CD4-positive, alpha-beta T cell treated with Interleukin-2 at 100 ng/mL for 4 hours (primary cell): ENCODE measurements around the gene SPACDR.
"Not testable (repeated sequence)": the region's sequence is repeated elsewhere in the genome, so short reads cannot be mapped to it uniquely, and the experiment has no call there.

Experiments
- DNase-seq: peaks from one replicate; pipeline ENCODE4 v3.0.0-alpha.2; 2020; ENCODE audit warnings: low spot score

The SPACDR gene

GRCh38 chr7:100465702-100466311 lies 1.7 kb upstream of the SPACDR start:
- no peak for DNase-seq

GRCh38 chr7:100465299-100465698 lies 1.2 kb upstream of the SPACDR start:
- DNase-seq = no peak

GRCh38 chr7:100464791-100465190 lies 731 bp upstream of the SPACDR start:
- no peak for DNase-seq

GRCh38 chr7:100457033-100457432 lies 7.0 kb downstream of the SPACDR start:
- DNase-seq = no peak

GRCh38 chr7:100456562-100456961 lies 7.5 kb downstream of the SPACDR start:
- no peak for DNase-seq

GRCh38 chr7:100455206-100455605 lies 8.9 kb downstream of the SPACDR start:
- no peak for DNase-seq

- DNase-seq = not testable (repeated sequence)
Observed at GRCh38 chr7:100453854-100454253, 10.2 kb downstream of the SPACDR start.

- DNase-seq = no peak
Observed at GRCh38 chr7:100452513-100452912, 11.5 kb downstream of the SPACDR start.

GRCh38 chr7:100449190-100449795 lies 14.8 kb downstream of the SPACDR start:
- DNase-seq = no peak

GRCh38 chr7:100447363-100447762 lies 16.7 kb downstream of the SPACDR start:
- not testable (repeated sequence) for DNase-seq

- DNase-seq = no peak
Observed at GRCh38 chr7:100446040-100446439, 18.0 kb downstream of the SPACDR start.

- no peak for DNase-seq
Observed at GRCh38 chr7:100444311-100445278, 19.5 kb downstream of the SPACDR start.

- no peak for DNase-seq
Observed at GRCh38 chr7:100443096-100443840, 20.8 kb downstream of the SPACDR start.

- no peak for DNase-seq
Observed at GRCh38 chr7:100441641-100442535, 22.2 kb downstream of the SPACDR start.

GRCh38 chr7:100439244-100439643 lies 24.8 kb downstream of the SPACDR start:
- not testable (repeated sequence) for DNase-seq

GRCh38 chr7:100438731-100439130 lies 25.3 kb downstream of the SPACDR start:
- not testable (repeated sequence) for DNase-seq

- no peak for DNase-seq
Observed at GRCh38 chr7:100438172-100438571, 25.9 kb downstream of the SPACDR start.

- DNase-seq = no peak
Observed at GRCh38 chr7:100437150-100438100, 26.6 kb downstream of the SPACDR start.

- peak; percentile 45 for DNase-seq
Observed at GRCh38 chr7:100435401-100436304, 28.4 kb downstream of the SPACDR start.
